GM12878 (cell line): ENCODE data around the gene YDJC. TPM values are rescaled to one million over a fixed set of nuclear protein-coding genes. Genes with fewer than 3 reads are reported as not detected.

ENCODE experiments used
- ATAC-seq: fragments of 200-7000 bp; cut with Tn5 transposase; 3 replicates; pipeline ENCODE4 v1.9.1; 2020; ENCODE audit warnings: mild to moderate bottlenecking, moderate library complexity
- BruUV-seq: library from RNA; stranded (reverse); fragments of 400-500 nt; replicated peaks from 2 replicates; lab custom pipeline; 2021; lab: Mats Ljungman, UMichigan
- CTCF ChIA-PET: fragments of 300-600 bp; sonication (Branson Sonifier 250); formaldehyde crosslinking; extraction: SDS; loops from one replicate; lab custom pipeline; 2021; ENCODE audit warnings: inconsistent platforms; lab: Yijun Ruan, JAX
- POLR2A ChIA-PET: fragments of 350-600 bp; formaldehyde crosslinking; extraction: SDS; loops from one replicate; lab custom pipeline; 2021; ENCODE audit warnings: inconsistent platforms; lab: Charles Lee
- RAD21 ChIA-PET: fragments of 300-600 bp; sonication (Branson Sonifier 250); formaldehyde crosslinking; loops from one replicate; lab custom pipeline; 2023; ENCODE audit warnings: antibody characterized with exemption; ENCODE audit not compliant: unreplicated experiment; lab: Charles Lee
- SMC1A ChIA-PET: fragments of 300-600 bp; sonication (Branson Sonifier 250); formaldehyde crosslinking; loops from one replicate; lab custom pipeline; 2023; ENCODE audit not compliant: unreplicated experiment, uncharacterized antibody; lab: Charles Lee
- DNase-seq: peaks from one replicate; pipeline ENCODE4 v3.0.0-alpha.2; 2011; ENCODE audit warnings: low read depth, low spot score
- FAIRE-seq: peaks from 3 replicates; lab custom pipeline; 2011; peaks lifted over from hg19 to GRCh38; lab: Jason Lieb, UNC
- H2AFZ ChIP-seq: 2 replicates; pipeline ENCODE4 v1.6.0; 2011; ENCODE audit warnings: low read depth, low read length, control low read depth; ENCODE audit not compliant: control insufficient read depth
- H3K27ac ChIP-seq: 2 replicates; pipeline ENCODE4 v1.5.1; 2011; ENCODE audit warnings: control low read depth; ENCODE audit not compliant: control insufficient read depth, insufficient read depth
- H3K27me3 ChIP-seq, 2 experiments: replicated peaks in 1 of 2; 2 replicates each; pipeline versions ENCODE4 v1.6.0 to v1.6.1; 2011; ENCODE audit warnings: low read length in 1 of 2; ENCODE audit not compliant: control insufficient read depth in 2 of 2, insufficient read depth in 2 of 2
- H3K36me3 ChIP-seq, 2 experiments: 2 replicates each; pipeline ENCODE4 v1.5.1; 2011; ENCODE audit warnings: low read length in 1 of 2; ENCODE audit not compliant: control insufficient read depth in 2 of 2, insufficient read depth in 2 of 2
- H3K4me1 ChIP-seq: 2 replicates; pipeline ENCODE4 v1.6.1; 2011; ENCODE audit warnings: mild to moderate bottlenecking, low read length, moderate library complexity, mixed read lengths; ENCODE audit not compliant: control insufficient read depth, insufficient read depth
- H3K4me2 ChIP-seq: 2 replicates; pipeline ENCODE4 v1.6.0; 2011; ENCODE audit warnings: control low read depth; ENCODE audit not compliant: control insufficient read depth, insufficient read depth
- H3K4me3 ChIP-seq: fragments of 200-600 bp; sonication (generic); 2 replicates; pipeline ENCODE4 v1.5.1; 2016
- H3K79me2 ChIP-seq: 2 replicates; pipeline ENCODE4 v1.6.0; 2011; ENCODE audit warnings: low read length; ENCODE audit not compliant: control insufficient read depth, insufficient read depth
- H3K9ac ChIP-seq: 2 replicates; pipeline ENCODE4 v1.8.0; 2011; ENCODE audit warnings: low read length, control low read depth, mixed read lengths; ENCODE audit not compliant: control insufficient read depth, insufficient read depth
- H3K9me3 ChIP-seq: replicated peaks from 3 replicates; pipeline ENCODE4 v1.5.1; 2011; ENCODE audit warnings: mild to moderate bottlenecking, low read length; ENCODE audit not compliant: control insufficient read depth, insufficient read depth
- H4K20me1 ChIP-seq: 2 replicates; pipeline ENCODE4 v1.6.0; 2011; ENCODE audit not compliant: control insufficient read depth, insufficient read depth
- ATF2 ChIP-seq: IDR thresholded peaks from 2 replicates; pipeline ENCODE4 v1.6.1; 2012; ENCODE audit warnings: low read length, inconsistent platforms
- ATF3 ChIP-seq: IDR thresholded peaks from 2 replicates; pipeline ENCODE4 v1.6.1; 2011; ENCODE audit warnings: low read depth, mild to moderate bottlenecking, low read length, moderate library complexity, borderline replicate concordance; ENCODE audit errors: extremely low read depth
- FOXM1 ChIP-seq: IDR thresholded peaks from 2 replicates; pipeline ENCODE4 v1.6.1; 2012; ENCODE audit warnings: low read depth, mild to moderate bottlenecking, inconsistent platforms, low read length, moderate library complexity
- NR2F1 ChIP-seq: fragments of 450-650 bp; conservative IDR thresholded peaks from 2 replicates; pipeline ENCODE4 v1.6.1; 2017; ENCODE audit warnings: mild to moderate bottlenecking
- PAX5 ChIP-seq: IDR thresholded peaks from 2 replicates; pipeline ENCODE4 v1.6.1; 2011; ENCODE audit warnings: low read depth, low read length, borderline replicate concordance
- RAD51 ChIP-seq: fragments of 450-650 bp; IDR thresholded peaks from 2 replicates; pipeline ENCODE4 v1.6.1; 2016; ENCODE audit warnings: moderate library complexity, mild to moderate bottlenecking, inconsistent platforms
- SMAD1 ChIP-seq: fragments of 450-650 bp; IDR thresholded peaks from 2 replicates; pipeline ENCODE4 v1.6.1; 2018; ENCODE audit warnings: mild to moderate bottlenecking, low read depth; ENCODE audit not compliant: partially characterized antibody
- TAF1 ChIP-seq: IDR thresholded peaks from 2 replicates; pipeline ENCODE4 v1.6.1; 2011; ENCODE audit warnings: mild to moderate bottlenecking, low read depth, low read length, borderline replicate concordance
- WGBS: methylation state at CpG from one replicate; pipeline ENCODE4 v1.1.6; 2016; ENCODE audit warnings: low lambda C conversion rate; ENCODE audit not compliant: insufficient replicate concordance, insufficient coverage; ENCODE audit errors: missing lambda C conversion rate; 5-methylcytosine and 5-hydroxymethylcytosine counted together
- in situ Hi-C: fragments of 300-500 bp; cut with MboI; formaldehyde crosslinking; loops from 9 replicates; pipeline ENCODE4 v1.14.3; 2018; ENCODE audit warnings: mixed read lengths
- intact Hi-C: fragments of 100-400 bp; cut with micrococcal nuclease; formaldehyde crosslinking; loops from one replicate; pipeline ENCODE4 v1.14.2; 2022; ENCODE audit not compliant: unreplicated experiment
- polyA plus RNA-seq, 11 experiments: library from polyadenylated mRNA; depleted of rRNA in 4 of 11; unstranded in 6 of 11; stranded (reverse) in 5 of 11; fragments of >200 nt; fragmentation: Nextera tagmentation in 4 of 11; fragmentation: Illumina TruSeq in 1 of 11; extraction: Ambion mirVana in 4 of 11; extraction: Trizol in 1 of 11; gene quantifications; 1 replicate in 1 of 11; 2 replicates in 10 of 11; pipeline versions ENCODE4 v1.2.1 to v1.2.3, GENCODE V29; 2011 to 2016; ENCODE audit warnings: inconsistent platforms in 2 of 11, missing spikeins in 2 of 11, low read depth in 1 of 11
- total RNA-seq, 4 experiments: library from RNA; depleted of rRNA in 3 of 4; stranded (reverse); fragments of >200 nt in 3 of 4; fragmentation: Illumina TruSeq in 1 of 4; extraction: Trizol in 1 of 4; gene quantifications; 2 replicates each; pipeline versions ENCODE4 v1.2.1 to v1.2.3, GENCODE V29; 2013 to 2021
- TF ChIP-seq, protein P1 (sequence below): IDR thresholded peaks from 2 replicates; pipeline ENCODE4 v1.6.1; 2012; ENCODE audit warnings: low read depth, low read length, improper control_type of control experiment
- TF ChIP-seq, protein P2 (sequence below): IDR thresholded peaks from 2 replicates; pipeline ENCODE4 v1.6.1; 2011; ENCODE audit warnings: borderline replicate concordance, low read depth, mild to moderate bottlenecking, moderate library complexity, low read length; ENCODE audit not compliant: insufficient read depth, poor library complexity, severe bottlenecking
- TF ChIP-seq, protein P3 (sequence below): fragments of 450-650 bp; IDR thresholded peaks from 2 replicates; pipeline ENCODE4 v1.6.1; 2016; ENCODE audit warnings: mild to moderate bottlenecking, moderate library complexity, borderline replicate concordance

The YDJC gene
- total and polyA plus RNA-seq, 10 of the 15 experiments (the other 5 are each of a cell fraction or from before 2014, with no cell fraction given) = 1.00 to 77.6 (median 38.4) TPM

DNA sequence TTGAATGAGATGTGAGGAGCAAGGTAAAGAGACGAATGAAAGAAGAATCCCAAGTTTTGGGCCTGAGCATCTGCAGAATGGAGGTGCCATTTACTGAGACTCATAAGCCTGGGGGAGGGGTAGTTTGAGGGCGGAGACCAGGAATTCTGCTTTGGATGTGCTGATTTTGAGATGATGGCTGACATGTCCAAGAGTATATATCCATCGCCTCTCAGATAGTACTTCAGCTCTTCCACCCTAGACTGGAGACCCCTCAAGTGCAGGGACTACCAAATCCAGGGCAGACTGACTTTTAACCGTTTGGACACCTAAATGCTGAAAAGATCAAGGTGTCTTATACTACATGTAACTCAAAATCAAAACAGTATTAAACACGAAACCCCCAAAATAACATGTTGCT lies 11.0 kb upstream of the YDJC start (continued):
- TF ChIP-seq TAF1 (no peak), SMAD1 (no peak), ATF3 (no peak), NR2F1 (no peak)
- TF ChIP-seq, protein P1, sequence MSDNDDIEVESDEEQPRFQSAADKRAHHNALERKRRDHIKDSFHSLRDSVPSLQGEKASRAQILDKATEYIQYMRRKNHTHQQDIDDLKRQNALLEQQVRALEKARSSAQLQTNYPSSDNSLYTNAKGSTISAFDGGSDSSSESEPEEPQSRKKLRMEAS = no peak

GRCh38 chr22:21639359-21639758 lies 9.5 kb upstream of the YDJC start:
- no peaks in the 10 kb centered on the region for H3K9me3 ChIP-seq
- intact Hi-C loops = no loop called here
- in situ Hi-C loops = no loop called here
- RAD21 ChIA-PET = no interaction called here
- no TSS peak for BruUV-seq
- peaks cover 4% of the 10 kb centered on the region; the same call in 1 of the 2 replicates for H4K20me1 ChIP-seq
- POLR2A ChIA-PET = no interaction called here
- H3K27me3 ChIP-seq = no peaks in the 10 kb centered on the region
- DNase-seq (no peak), FAIRE-seq (no peak), ATAC-seq (no peak)
- peaks cover 21% of the 10 kb centered on the region for H3K79me2 ChIP-seq
- SMC1A ChIA-PET = interaction anchor here (0.6 kb wide), 1 partner anchor 263 kb away, joined by 4 read pairs; no protein-coding TSS in a partner anchor
- no peak overlapping the region for H3K4me2 ChIP-seq
- WGBS = 44% methylated on average over 4 of the region's 4 CpGs
- H3K36me3 ChIP-seq = peaks cover 0 to 3% of the 10 kb centered on the region in 2 experiments; a peak in 2 of 4 replicates
- H3K27ac ChIP-seq = no peak overlapping the region
- H3K9ac ChIP-seq = no peak overlapping the region
- H2AFZ ChIP-seq = no peak overlapping the region
- peaks cover 10% of the 10 kb centered on the region for H3K4me1 ChIP-seq
- CTCF ChIA-PET = interaction anchor here (5.6 kb wide), 1 partner anchor 9 kb away, joined by 106 read pairs; the partner anchor contains the start of genes CCDC116 and YDJC
- no peak overlapping the region for H3K4me3 ChIP-seq
- TF ChIP-seq PAX5 (no peak), ATF2 (no peak), RAD51 (no peak), FOXM1 (no peak)
- TF ChIP-seq, protein P2, sequence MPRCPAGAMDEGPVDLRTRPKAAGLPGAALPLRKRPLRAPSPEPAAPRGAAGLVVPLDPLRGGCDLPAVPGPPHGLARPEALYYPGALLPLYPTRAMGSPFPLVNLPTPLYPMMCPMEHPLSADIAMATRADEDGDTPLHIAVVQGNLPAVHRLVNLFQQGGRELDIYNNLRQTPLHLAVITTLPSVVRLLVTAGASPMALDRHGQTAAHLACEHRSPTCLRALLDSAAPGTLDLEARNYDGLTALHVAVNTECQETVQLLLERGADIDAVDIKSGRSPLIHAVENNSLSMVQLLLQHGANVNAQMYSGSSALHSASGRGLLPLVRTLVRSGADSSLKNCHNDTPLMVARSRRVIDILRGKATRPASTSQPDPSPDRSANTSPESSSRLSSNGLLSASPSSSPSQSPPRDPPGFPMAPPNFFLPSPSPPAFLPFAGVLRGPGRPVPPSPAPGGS = no peak
- TF ChIP-seq, protein P3, sequence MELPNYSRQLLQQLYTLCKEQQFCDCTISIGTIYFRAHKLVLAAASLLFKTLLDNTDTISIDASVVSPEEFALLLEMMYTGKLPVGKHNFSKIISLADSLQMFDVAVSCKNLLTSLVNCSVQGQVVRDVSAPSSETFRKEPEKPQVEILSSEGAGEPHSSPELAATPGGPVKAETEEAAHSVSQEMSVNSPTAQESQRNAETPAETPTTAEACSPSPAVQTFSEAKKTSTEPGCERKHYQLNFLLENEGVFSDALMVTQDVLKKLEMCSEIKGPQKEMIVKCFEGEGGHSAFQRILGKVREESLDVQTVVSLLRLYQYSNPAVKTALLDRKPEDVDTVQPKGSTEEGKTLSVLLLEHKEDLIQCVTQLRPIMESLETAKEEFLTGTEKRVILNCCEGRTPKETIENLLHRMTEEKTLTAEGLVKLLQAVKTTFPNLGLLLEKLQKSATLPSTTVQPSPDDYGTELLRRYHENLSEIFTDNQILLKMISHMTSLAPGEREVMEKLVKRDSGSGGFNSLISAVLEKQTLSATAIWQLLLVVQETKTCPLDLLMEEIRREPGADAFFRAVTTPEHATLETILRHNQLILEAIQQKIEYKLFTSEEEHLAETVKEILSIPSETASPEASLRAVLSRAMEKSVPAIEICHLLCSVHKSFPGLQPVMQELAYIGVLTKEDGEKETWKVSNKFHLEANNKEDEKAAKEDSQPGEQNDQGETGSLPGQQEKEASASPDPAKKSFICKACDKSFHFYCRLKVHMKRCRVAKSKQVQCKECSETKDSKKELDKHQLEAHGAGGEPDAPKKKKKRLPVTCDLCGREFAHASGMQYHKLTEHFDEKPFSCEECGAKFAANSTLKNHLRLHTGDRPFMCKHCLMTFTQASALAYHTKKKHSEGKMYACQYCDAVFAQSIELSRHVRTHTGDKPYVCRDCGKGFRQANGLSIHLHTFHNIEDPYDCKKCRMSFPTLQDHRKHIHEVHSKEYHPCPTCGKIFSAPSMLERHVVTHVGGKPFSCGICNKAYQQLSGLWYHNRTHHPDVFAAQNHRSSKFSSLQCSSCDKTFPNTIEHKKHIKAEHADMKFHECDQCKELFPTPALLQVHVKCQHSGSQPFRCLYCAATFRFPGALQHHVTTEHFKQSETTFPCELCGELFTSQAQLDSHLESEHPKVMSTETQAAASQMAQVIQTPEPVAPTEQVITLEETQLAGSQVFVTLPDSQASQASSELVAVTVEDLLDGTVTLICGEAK = no peak
